GM12878 (cell line): Measurements from ENCODE around the gene SLC24A3. TPM values are rescaled to one million over a fixed set of nuclear protein-coding genes. Genes with fewer than 3 reads are reported as not detected.

Experiments used
- ATAC-seq: fragments of 200-7000 bp; cut with Tn5 transposase; 3 replicates; pipeline ENCODE4 v1.9.1; 2020; ENCODE audit warnings: mild to moderate bottlenecking, moderate library complexity
- BruUV-seq: library from RNA; stranded (reverse); fragments of 400-500 nt; replicated peaks from 2 replicates; lab custom pipeline; 2021; lab: Mats Ljungman, UMichigan
- CTCF ChIA-PET: fragments of 300-600 bp; sonication (Branson Sonifier 250); formaldehyde crosslinking; extraction: SDS; loops from one replicate; lab custom pipeline; 2021; ENCODE audit warnings: inconsistent platforms; lab: Yijun Ruan, JAX
- POLR2A ChIA-PET: fragments of 350-600 bp; formaldehyde crosslinking; extraction: SDS; loops from one replicate; lab custom pipeline; 2021; ENCODE audit warnings: inconsistent platforms; lab: Charles Lee
- RAD21 ChIA-PET: fragments of 300-600 bp; sonication (Branson Sonifier 250); formaldehyde crosslinking; loops from one replicate; lab custom pipeline; 2023; ENCODE audit warnings: antibody characterized with exemption; ENCODE audit not compliant: unreplicated experiment; lab: Charles Lee
- SMC1A ChIA-PET: fragments of 300-600 bp; sonication (Branson Sonifier 250); formaldehyde crosslinking; loops from one replicate; lab custom pipeline; 2023; ENCODE audit not compliant: unreplicated experiment, uncharacterized antibody; lab: Charles Lee
- DNase-seq: peaks from one replicate; pipeline ENCODE4 v3.0.0-alpha.2; 2011; ENCODE audit warnings: low read depth, low spot score
- FAIRE-seq: peaks from 3 replicates; lab custom pipeline; 2011; peaks lifted over from hg19 to GRCh38; lab: Jason Lieb, UNC
- H2AFZ ChIP-seq: 2 replicates; pipeline ENCODE4 v1.6.0; 2011; ENCODE audit warnings: low read depth, low read length, control low read depth; ENCODE audit not compliant: control insufficient read depth
- H3K27ac ChIP-seq: 2 replicates; pipeline ENCODE4 v1.5.1; 2011; ENCODE audit warnings: control low read depth; ENCODE audit not compliant: control insufficient read depth, insufficient read depth
- H3K27me3 ChIP-seq, 2 experiments: replicated peaks in 1 of 2; 2 replicates each; pipeline versions ENCODE4 v1.6.0 to v1.6.1; 2011; ENCODE audit warnings: low read length in 1 of 2; ENCODE audit not compliant: control insufficient read depth in 2 of 2, insufficient read depth in 2 of 2
- H3K36me3 ChIP-seq, 2 experiments: 2 replicates each; pipeline ENCODE4 v1.5.1; 2011; ENCODE audit warnings: low read length in 1 of 2; ENCODE audit not compliant: control insufficient read depth in 2 of 2, insufficient read depth in 2 of 2
- H3K4me1 ChIP-seq: 2 replicates; pipeline ENCODE4 v1.6.1; 2011; ENCODE audit warnings: mild to moderate bottlenecking, low read length, moderate library complexity, mixed read lengths; ENCODE audit not compliant: control insufficient read depth, insufficient read depth
- H3K4me2 ChIP-seq: 2 replicates; pipeline ENCODE4 v1.6.0; 2011; ENCODE audit warnings: control low read depth; ENCODE audit not compliant: control insufficient read depth, insufficient read depth
- H3K4me3 ChIP-seq: fragments of 200-600 bp; sonication (generic); 2 replicates; pipeline ENCODE4 v1.5.1; 2016
- H3K79me2 ChIP-seq: 2 replicates; pipeline ENCODE4 v1.6.0; 2011; ENCODE audit warnings: low read length; ENCODE audit not compliant: control insufficient read depth, insufficient read depth
- H3K9ac ChIP-seq: 2 replicates; pipeline ENCODE4 v1.8.0; 2011; ENCODE audit warnings: low read length, control low read depth, mixed read lengths; ENCODE audit not compliant: control insufficient read depth, insufficient read depth
- H3K9me3 ChIP-seq: replicated peaks from 3 replicates; pipeline ENCODE4 v1.5.1; 2011; ENCODE audit warnings: mild to moderate bottlenecking, low read length; ENCODE audit not compliant: control insufficient read depth, insufficient read depth
- H4K20me1 ChIP-seq: 2 replicates; pipeline ENCODE4 v1.6.0; 2011; ENCODE audit not compliant: control insufficient read depth, insufficient read depth
- CBX3 ChIP-seq: fragments of 200-600 bp; sonication (generic); IDR thresholded peaks from 2 replicates; pipeline ENCODE4 v1.6.1; 2016; ENCODE audit warnings: low read depth, borderline replicate concordance
- FOS ChIP-seq: IDR thresholded peaks from 3 replicates; pipeline ENCODE4 v1.6.1; 2011; ENCODE audit warnings: borderline replicate concordance; ENCODE audit not compliant: insufficient read length; ENCODE audit errors: extremely low read depth
- JUNB ChIP-seq: IDR thresholded peaks from 2 replicates; pipeline ENCODE4 v1.6.1; 2016; ENCODE audit warnings: antibody characterized with exemption, mild to moderate bottlenecking
- KDM1A ChIP-seq: fragments of 200-600 bp; sonication (generic); IDR thresholded peaks from 2 replicates; pipeline ENCODE4 v1.6.1; 2016; ENCODE audit warnings: borderline replicate concordance
- RAD21 ChIP-seq: IDR thresholded peaks from 2 replicates; pipeline ENCODE4 v1.6.1; 2011; ENCODE audit warnings: mild to moderate bottlenecking, low read depth, low read length, moderate library complexity; ENCODE audit not compliant: insufficient read depth
- RBBP5 ChIP-seq: fragments of 200-600 bp; sonication (generic); conservative IDR thresholded peaks from 2 replicates; pipeline ENCODE4 v1.6.1; 2016
- RCOR1 ChIP-seq: conservative IDR thresholded peaks from 2 replicates; pipeline ENCODE4 v1.6.1; 2012; ENCODE audit warnings: low read depth, low read length, improper control_type of control experiment
- SRF ChIP-seq, 2 experiments: IDR thresholded peaks; 2 replicates each; pipeline ENCODE4 v1.6.1; 2011; ENCODE audit warnings: low read depth in 2 of 2, low read length in 2 of 2, mild to moderate bottlenecking in 1 of 2, moderate library complexity in 1 of 2
- ZNF207 ChIP-seq: fragments of 450-650 bp; IDR thresholded peaks from 2 replicates; pipeline ENCODE4 v1.6.1; 2014; ENCODE audit warnings: antibody characterized with exemption, mild to moderate bottlenecking, borderline replicate concordance
- ZNF217 ChIP-seq: fragments of 450-650 bp; IDR thresholded peaks from 2 replicates; pipeline ENCODE4 v1.6.1; 2017; ENCODE audit warnings: antibody characterized with exemption, mild to moderate bottlenecking
- WGBS: methylation state at CpG from one replicate; pipeline ENCODE4 v1.1.6; 2016; ENCODE audit warnings: low lambda C conversion rate; ENCODE audit not compliant: insufficient replicate concordance, insufficient coverage; ENCODE audit errors: missing lambda C conversion rate; 5-methylcytosine and 5-hydroxymethylcytosine counted together
- in situ Hi-C: fragments of 300-500 bp; cut with MboI; formaldehyde crosslinking; loops from 9 replicates; pipeline ENCODE4 v1.14.3; 2018; ENCODE audit warnings: mixed read lengths
- intact Hi-C: fragments of 100-400 bp; cut with micrococcal nuclease; formaldehyde crosslinking; loops from one replicate; pipeline ENCODE4 v1.14.2; 2022; ENCODE audit not compliant: unreplicated experiment
- polyA plus RNA-seq, 11 experiments: library from polyadenylated mRNA; depleted of rRNA in 4 of 11; unstranded in 6 of 11; stranded (reverse) in 5 of 11; fragments of >200 nt; fragmentation: Nextera tagmentation in 4 of 11; fragmentation: Illumina TruSeq in 1 of 11; extraction: Ambion mirVana in 4 of 11; extraction: Trizol in 1 of 11; gene quantifications; 1 replicate in 1 of 11; 2 replicates in 10 of 11; pipeline versions ENCODE4 v1.2.1 to v1.2.3, GENCODE V29; 2011 to 2016; ENCODE audit warnings: inconsistent platforms in 2 of 11, missing spikeins in 2 of 11, low read depth in 1 of 11
- total RNA-seq, 4 experiments: library from RNA; depleted of rRNA in 3 of 4; stranded (reverse); fragments of >200 nt in 3 of 4; fragmentation: Illumina TruSeq in 1 of 4; extraction: Trizol in 1 of 4; gene quantifications; 2 replicates each; pipeline versions ENCODE4 v1.2.1 to v1.2.3, GENCODE V29; 2013 to 2021
- TF ChIP-seq, protein P1 (sequence below): fragments of 450-650 bp; formaldehyde crosslinking; IDR thresholded peaks from 2 replicates; pipeline ENCODE4 v1.5.0; 2022; ENCODE audit warnings: mild to moderate bottlenecking, missing genetic modification characterization
- TF ChIP-seq, protein P2 (sequence below): fragments of 450-650 bp; IDR thresholded peaks from 2 replicates; pipeline ENCODE4 v1.6.1; 2017; ENCODE audit warnings: antibody characterized with exemption, mild to moderate bottlenecking, moderate library complexity
- TF ChIP-seq, protein P3 (sequence below): fragments of 150-350 bp; IDR thresholded peaks from 2 replicates; pipeline ENCODE4 v1.6.1; 2014; ENCODE audit warnings: mild to moderate bottlenecking, low read depth, low read length

SLC24A3 gene
- total and polyA plus RNA-seq, 10 of the 15 experiments (the other 5 are each of a cell fraction or from before 2014, with no cell fraction given) = 0.04 TPM; not detected in 9

DNA sequence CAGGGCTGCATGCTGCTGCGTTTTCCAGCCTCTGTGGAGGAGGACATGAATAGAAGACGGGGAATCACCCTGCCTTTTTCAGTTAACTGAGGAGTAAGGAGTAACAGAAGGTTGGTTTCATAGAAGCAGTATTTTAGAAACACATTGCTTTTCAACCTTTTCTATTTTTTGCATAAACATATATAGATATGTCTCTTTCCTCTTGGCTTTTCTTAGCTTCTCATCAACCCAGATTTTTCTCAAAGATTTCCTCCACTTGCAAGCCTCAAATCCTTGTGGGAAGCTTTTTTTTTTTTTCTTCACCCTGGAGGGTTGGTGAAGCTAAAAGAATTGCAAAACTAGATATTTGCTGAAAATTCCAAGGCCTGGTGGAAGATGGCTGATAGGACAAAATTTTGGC lies 6.0 kb downstream of the SLC24A3 start:
- intact Hi-C loops (no loop called here), in situ Hi-C loops (no loop called here)
- ChIA-PET POLR2A (interaction anchor here (0.7 kb wide), 1 partner anchor 65 kb away, joined by 3 read pairs; no protein-coding TSS in a partner anchor), SMC1A (no interaction called here), CTCF (interaction anchor here (0.7 to 1.7 kb wide), 2 partner anchors 13 to 90 kb away, joined by 3 to 4 read pairs; no protein-coding TSS in a partner anchor), RAD21 (no interaction called here)
- Histone ChIP-seq H3K27me3 (peaks cover 1 to 3% of the 10 kb centered on the region in 2 experiments; a peak in 3 of 4 replicates), H4K20me1 (no peaks in the 10 kb centered on the region), H3K4me2 (no peak overlapping the region), H3K36me3 (no peaks in the 10 kb centered on the region), H3K9me3 (no peaks in the 10 kb centered on the region), H3K4me3 (no peak overlapping the region), H3K4me1 (no peaks in the 10 kb centered on the region), H3K9ac (no peak overlapping the region), H2AFZ (no peak overlapping the region), H3K27ac (no peak overlapping the region), H3K79me2 (no peaks in the 10 kb centered on the region)
- 0% methylated on average over 2 of the region's 2 CpGs for WGBS
- no TSS peak for BruUV-seq
- ATAC-seq (no peak), DNase-seq (no peak), FAIRE-seq (no peak)
- TF ChIP-seq, protein P1, sequence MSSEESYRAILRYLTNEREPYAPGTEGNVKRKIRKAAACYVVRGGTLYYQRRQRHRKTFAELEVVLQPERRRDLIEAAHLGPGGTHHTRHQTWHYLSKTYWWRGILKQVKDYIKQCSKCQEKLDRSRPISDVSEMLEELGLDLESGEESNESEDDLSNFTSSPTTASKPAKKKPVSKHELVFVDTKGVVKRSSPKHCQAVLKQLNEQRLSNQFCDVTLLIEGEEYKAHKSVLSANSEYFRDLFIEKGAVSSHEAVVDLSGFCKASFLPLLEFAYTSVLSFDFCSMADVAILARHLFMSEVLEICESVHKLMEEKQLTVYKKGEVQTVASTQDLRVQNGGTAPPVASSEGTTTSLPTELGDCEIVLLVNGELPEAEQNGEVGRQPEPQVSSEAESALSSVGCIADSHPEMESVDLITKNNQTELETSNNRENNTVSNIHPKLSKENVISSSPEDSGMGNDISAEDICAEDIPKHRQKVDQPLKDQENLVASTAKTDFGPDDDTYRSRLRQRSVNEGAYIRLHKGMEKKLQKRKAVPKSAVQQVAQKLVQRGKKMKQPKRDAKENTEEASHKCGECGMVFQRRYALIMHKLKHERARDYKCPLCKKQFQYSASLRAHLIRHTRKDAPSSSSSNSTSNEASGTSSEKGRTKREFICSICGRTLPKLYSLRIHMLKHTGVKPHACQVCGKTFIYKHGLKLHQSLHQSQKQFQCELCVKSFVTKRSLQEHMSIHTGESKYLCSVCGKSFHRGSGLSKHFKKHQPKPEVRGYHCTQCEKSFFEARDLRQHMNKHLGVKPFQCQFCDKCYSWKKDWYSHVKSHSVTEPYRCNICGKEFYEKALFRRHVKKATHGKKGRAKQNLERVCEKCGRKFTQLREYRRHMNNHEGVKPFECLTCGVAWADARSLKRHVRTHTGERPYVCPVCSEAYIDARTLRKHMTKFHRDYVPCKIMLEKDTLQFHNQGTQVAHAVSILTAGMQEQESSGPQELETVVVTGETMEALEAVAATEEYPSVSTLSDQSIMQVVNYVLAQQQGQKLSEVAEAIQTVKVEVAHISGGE (CRISPR knock-in tag) = no peak
- TF ChIP-seq, protein P2, sequence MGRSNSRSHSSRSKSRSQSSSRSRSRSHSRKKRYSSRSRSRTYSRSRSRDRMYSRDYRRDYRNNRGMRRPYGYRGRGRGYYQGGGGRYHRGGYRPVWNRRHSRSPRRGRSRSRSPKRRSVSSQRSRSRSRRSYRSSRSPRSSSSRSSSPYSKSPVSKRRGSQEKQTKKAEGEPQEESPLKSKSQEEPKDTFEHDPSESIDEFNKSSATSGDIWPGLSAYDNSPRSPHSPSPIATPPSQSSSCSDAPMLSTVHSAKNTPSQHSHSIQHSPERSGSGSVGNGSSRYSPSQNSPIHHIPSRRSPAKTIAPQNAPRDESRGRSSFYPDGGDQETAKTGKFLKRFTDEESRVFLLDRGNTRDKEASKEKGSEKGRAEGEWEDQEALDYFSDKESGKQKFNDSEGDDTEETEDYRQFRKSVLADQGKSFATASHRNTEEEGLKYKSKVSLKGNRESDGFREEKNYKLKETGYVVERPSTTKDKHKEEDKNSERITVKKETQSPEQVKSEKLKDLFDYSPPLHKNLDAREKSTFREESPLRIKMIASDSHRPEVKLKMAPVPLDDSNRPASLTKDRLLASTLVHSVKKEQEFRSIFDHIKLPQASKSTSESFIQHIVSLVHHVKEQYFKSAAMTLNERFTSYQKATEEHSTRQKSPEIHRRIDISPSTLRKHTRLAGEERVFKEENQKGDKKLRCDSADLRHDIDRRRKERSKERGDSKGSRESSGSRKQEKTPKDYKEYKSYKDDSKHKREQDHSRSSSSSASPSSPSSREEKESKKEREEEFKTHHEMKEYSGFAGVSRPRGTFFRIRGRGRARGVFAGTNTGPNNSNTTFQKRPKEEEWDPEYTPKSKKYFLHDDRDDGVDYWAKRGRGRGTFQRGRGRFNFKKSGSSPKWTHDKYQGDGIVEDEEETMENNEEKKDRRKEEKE = no peak
- TF ChIP-seq ZNF217 = no peak
- no peak for TF ChIP-seq CBX3
- TF ChIP-seq FOS = no peak
- TF ChIP-seq, protein P3, sequence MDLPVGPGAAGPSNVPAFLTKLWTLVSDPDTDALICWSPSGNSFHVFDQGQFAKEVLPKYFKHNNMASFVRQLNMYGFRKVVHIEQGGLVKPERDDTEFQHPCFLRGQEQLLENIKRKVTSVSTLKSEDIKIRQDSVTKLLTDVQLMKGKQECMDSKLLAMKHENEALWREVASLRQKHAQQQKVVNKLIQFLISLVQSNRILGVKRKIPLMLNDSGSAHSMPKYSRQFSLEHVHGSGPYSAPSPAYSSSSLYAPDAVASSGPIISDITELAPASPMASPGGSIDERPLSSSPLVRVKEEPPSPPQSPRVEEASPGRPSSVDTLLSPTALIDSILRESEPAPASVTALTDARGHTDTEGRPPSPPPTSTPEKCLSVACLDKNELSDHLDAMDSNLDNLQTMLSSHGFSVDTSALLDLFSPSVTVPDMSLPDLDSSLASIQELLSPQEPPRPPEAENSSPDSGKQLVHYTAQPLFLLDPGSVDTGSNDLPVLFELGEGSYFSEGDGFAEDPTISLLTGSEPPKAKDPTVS = no peak
- no peak for TF ChIP-seq ZNF207
- TF ChIP-seq JUNB = no peak
- no peak for TF ChIP-seq RBBP5
- TF ChIP-seq RCOR1 = no peak
- no peak for TF ChIP-seq KDM1A
- no peak for TF ChIP-seq RAD21
- TF ChIP-seq SRF (IDR thresholded peaks at IDR 0.05; ENCODE audit: low read depth in 2 of 2, low read length in 2 of 2) = no peak
